ENCODE measurements around the gene CDHR1.

Gene CDHR1

GRCh38 chr10:84234479-84234878 is 40.1 kb downstream of the CDHR1 start:
- H3K4me3 ChIP-seq (ENCODE audit: insufficient read depth, low read length, poor library complexity, severe bottlenecking): no peak overlapping the region
- H3F3A ChIP-seq (ENCODE audit: insufficient read depth): no peaks in the 10 kb centered on the region
- no peak overlapping the region for H2AFZ ChIP-seq (ENCODE audit: low read depth, low read length, severe bottlenecking)
- no peak overlapping the region for H3K9ac ChIP-seq (ENCODE audit: low read length)
- no peak for TF ChIP-seq EZH2phosphoT487 (conservative IDR thresholded peaks at IDR 0.05; ENCODE audit: low read length)
- no peaks in the 10 kb centered on the region for H3K9me2 ChIP-seq (replicated peaks; ENCODE audit: insufficient read depth, low read length)
- no peaks in the 10 kb centered on the region for H4K20me1 ChIP-seq (ENCODE audit: low read depth, low read length)
- no peaks in the 10 kb centered on the region for H3K9me3 ChIP-seq (ENCODE audit: insufficient read depth, low read length)
- no peaks in the 10 kb centered on the region for H3K36me3 ChIP-seq (ENCODE audit: low read length)
- no peaks in the 10 kb centered on the region for H3K79me2 ChIP-seq (ENCODE audit: insufficient read depth, low read length)
- H3K27me3 ChIP-seq (ENCODE audit: low read length): no peaks in the 10 kb centered on the region
- no peak overlapping the region for H3K27ac ChIP-seq (ENCODE audit: low read depth, low read length)
- H3K4me2 ChIP-seq (ENCODE audit: low read depth, low read length, poor library complexity, severe bottlenecking): no peak overlapping the region

- H3K9ac ChIP-seq (ENCODE audit: low read length): no peak overlapping the region
- no peak overlapping the region for H2AFZ ChIP-seq (ENCODE audit: low read depth, low read length, severe bottlenecking)
- H3K4me2 ChIP-seq (ENCODE audit: low read depth, low read length, poor library complexity, severe bottlenecking): no peak overlapping the region
- H3K4me3 ChIP-seq (ENCODE audit: insufficient read depth, low read length, poor library complexity, severe bottlenecking): no peak overlapping the region
- no peaks in the 10 kb centered on the region for H4K20me1 ChIP-seq (ENCODE audit: low read depth, low read length)
- H3F3A ChIP-seq (ENCODE audit: insufficient read depth): no peaks in the 10 kb centered on the region
- H3K9me2 ChIP-seq (replicated peaks; ENCODE audit: insufficient read depth, low read length): no peaks in the 10 kb centered on the region
- no peaks in the 10 kb centered on the region for H3K79me2 ChIP-seq (ENCODE audit: insufficient read depth, low read length)
- no peaks in the 10 kb centered on the region for H3K36me3 ChIP-seq (ENCODE audit: low read length)
- TF ChIP-seq EZH2phosphoT487 (conservative IDR thresholded peaks at IDR 0.05; ENCODE audit: low read length) (no peak), CTCF (IDR thresholded peaks at IDR 0.05; ENCODE audit: insufficient read depth, low read length, poor library complexity, severe bottlenecking) (no peak)
- no peak overlapping the region for H3K27ac ChIP-seq (ENCODE audit: low read depth, low read length)
- H3K9me3 ChIP-seq (ENCODE audit: insufficient read depth, low read length): no peaks in the 10 kb centered on the region
- H3K27me3 ChIP-seq (ENCODE audit: low read length): no peaks in the 10 kb centered on the region
Observed at GRCh38 chr10:84235096-84235495, 40.8 kb downstream of the CDHR1 start.

- no peaks in the 10 kb centered on the region for H3K36me3 ChIP-seq (ENCODE audit: low read length)
- H3K4me2 ChIP-seq (ENCODE audit: low read depth, low read length, poor library complexity, severe bottlenecking): no peak overlapping the region
- H3F3A ChIP-seq (ENCODE audit: insufficient read depth): no peaks in the 10 kb centered on the region
- H3K79me2 ChIP-seq (ENCODE audit: insufficient read depth, low read length): no peaks in the 10 kb centered on the region
- H3K27me3 ChIP-seq (ENCODE audit: low read length): no peaks in the 10 kb centered on the region
- TF ChIP-seq EZH2phosphoT487 (conservative IDR thresholded peaks at IDR 0.05; ENCODE audit: low read length): no peak
- no peak for TF ChIP-seq CTCF (IDR thresholded peaks at IDR 0.05; ENCODE audit: insufficient read depth, low read length, poor library complexity, severe bottlenecking)
- no peaks in the 10 kb centered on the region for H3K9me3 ChIP-seq (ENCODE audit: insufficient read depth, low read length)
- H3K9me2 ChIP-seq (replicated peaks; ENCODE audit: insufficient read depth, low read length): no peaks in the 10 kb centered on the region
- H2AFZ ChIP-seq (ENCODE audit: low read depth, low read length, severe bottlenecking): no peak overlapping the region
- no peak overlapping the region for H3K27ac ChIP-seq (ENCODE audit: low read depth, low read length)
- H4K20me1 ChIP-seq (ENCODE audit: low read depth, low read length): no peaks in the 10 kb centered on the region
- H3K4me3 ChIP-seq (ENCODE audit: insufficient read depth, low read length, poor library complexity, severe bottlenecking): no peak overlapping the region
- H3K9ac ChIP-seq (ENCODE audit: low read length): no peak overlapping the region
Observed at GRCh38 chr10:84236807-84237198, 42.5 kb downstream of the CDHR1 start.

GRCh38 chr10:84237199-84238051 is 43.1 kb downstream of the CDHR1 start:
- H3K27ac ChIP-seq (ENCODE audit: low read depth, low read length): no peak overlapping the region
- no peaks in the 10 kb centered on the region for H3K9me2 ChIP-seq (replicated peaks; ENCODE audit: insufficient read depth, low read length)
- H3K79me2 ChIP-seq (ENCODE audit: insufficient read depth, low read length): no peaks in the 10 kb centered on the region
- no peak overlapping the region for H3K4me3 ChIP-seq (ENCODE audit: insufficient read depth, low read length, poor library complexity, severe bottlenecking)
- H3F3A ChIP-seq (ENCODE audit: insufficient read depth): no peaks in the 10 kb centered on the region
- no peaks in the 10 kb centered on the region for H3K36me3 ChIP-seq (ENCODE audit: low read length)
- H3K4me2 ChIP-seq (ENCODE audit: low read depth, low read length, poor library complexity, severe bottlenecking): no peak overlapping the region
- H3K9ac ChIP-seq (ENCODE audit: low read length): no peak overlapping the region
- H3K9me3 ChIP-seq (ENCODE audit: insufficient read depth, low read length): no peaks in the 10 kb centered on the region
- H2AFZ ChIP-seq (ENCODE audit: low read depth, low read length, severe bottlenecking): no peak overlapping the region
- H4K20me1 ChIP-seq (ENCODE audit: low read depth, low read length): no peaks in the 10 kb centered on the region
- TF ChIP-seq CTCF (IDR thresholded peaks at IDR 0.05; ENCODE audit: insufficient read depth, low read length, poor library complexity, severe bottlenecking) (no peak), EZH2phosphoT487 (conservative IDR thresholded peaks at IDR 0.05; ENCODE audit: low read length) (no peak)
- H3K27me3 ChIP-seq (ENCODE audit: low read length): no peaks in the 10 kb centered on the region

All from SU-DHL-6 (cell line).